ENCODE measurements around the gene EXOG.

GRCh38 chr3:38563886-38564270 is 67.7 kb downstream of the EXOG start:
- TF ChIP-seq CREM (CRISPR knock-in tag; IDR thresholded peaks at IDR 0.05) (no peak), CTCF (IDR thresholded peaks at IDR 0.05) (no peak)

All from WTC11 (cell line).